Spleen (tissue), 7 donors: ENCODE measurements around the gene SRGAP3.

Experiments used
- POLR2A ChIP-seq, 3 donors: fragments of 450-650 bp; IDR thresholded peaks; one replicate each; pipeline ENCODE4 v1.5.1; 2017; ENCODE audit warnings: antibody characterized with exemption in 3 of 3, mild to moderate bottlenecking in 1 of 3
- POLR2AphosphoS5 ChIP-seq, 3 donors: sonication (generic); formaldehyde crosslinking; IDR thresholded peaks; one replicate each; pipeline ENCODE4 v1.5.1; 2017; ENCODE audit warnings: antibody characterized with exemption in 3 of 3
- TF ChIP-seq, protein P1 (sequence below), 11 experiments: fragments of 200-600 bp in 7 of 11; fragments of 450-650 bp in 4 of 11; sonication (generic) in 4 of 11; IDR thresholded peaks in 8 of 11; conservative IDR thresholded peaks in 3 of 11; 1 replicate in 7 of 11; 2 replicates in 4 of 11; pipeline versions ENCODE4 v1.4.0 to v1.8.0; 2016 to 2021; ENCODE audit warnings: antibody characterized with exemption in 11 of 11, inconsistent platforms in 4 of 11, mild to moderate bottlenecking in 1 of 11
- donor health status: DM: no; HTN: no; CAD: no; lungs with moderate emphysema.
- donor health status: DM: no; HTN: no; CAD: no.
- donor health status: DM: no; HTN: no; CAD: no.

GRCh38 chr3:9108876-9109567 is 140.4 kb downstream of the SRGAP3 start:
- TF ChIP-seq POLR2AphosphoS5 (IDR thresholded peaks at IDR 0.05) = no peak
- TF ChIP-seq, protein P1, sequence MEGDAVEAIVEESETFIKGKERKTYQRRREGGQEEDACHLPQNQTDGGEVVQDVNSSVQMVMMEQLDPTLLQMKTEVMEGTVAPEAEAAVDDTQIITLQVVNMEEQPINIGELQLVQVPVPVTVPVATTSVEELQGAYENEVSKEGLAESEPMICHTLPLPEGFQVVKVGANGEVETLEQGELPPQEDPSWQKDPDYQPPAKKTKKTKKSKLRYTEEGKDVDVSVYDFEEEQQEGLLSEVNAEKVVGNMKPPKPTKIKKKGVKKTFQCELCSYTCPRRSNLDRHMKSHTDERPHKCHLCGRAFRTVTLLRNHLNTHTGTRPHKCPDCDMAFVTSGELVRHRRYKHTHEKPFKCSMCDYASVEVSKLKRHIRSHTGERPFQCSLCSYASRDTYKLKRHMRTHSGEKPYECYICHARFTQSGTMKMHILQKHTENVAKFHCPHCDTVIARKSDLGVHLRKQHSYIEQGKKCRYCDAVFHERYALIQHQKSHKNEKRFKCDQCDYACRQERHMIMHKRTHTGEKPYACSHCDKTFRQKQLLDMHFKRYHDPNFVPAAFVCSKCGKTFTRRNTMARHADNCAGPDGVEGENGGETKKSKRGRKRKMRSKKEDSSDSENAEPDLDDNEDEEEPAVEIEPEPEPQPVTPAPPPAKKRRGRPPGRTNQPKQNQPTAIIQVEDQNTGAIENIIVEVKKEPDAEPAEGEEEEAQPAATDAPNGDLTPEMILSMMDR (IDR thresholded peaks at IDR 0.05 in 8 of 11, conservative IDR thresholded peaks at IDR 0.05 in 3 of 11) = no peak
- TF ChIP-seq POLR2A (IDR thresholded peaks at IDR 0.05) = no peak
